NB4 (cell line): ENCODE data around the gene ADARB2.
"Not testable (repeated sequence)": the region's sequence is repeated elsewhere in the genome, so short reads cannot be mapped to it uniquely, and the experiment has no call there.

ENCODE experiments used
- DNase-seq: peaks from one replicate; pipeline ENCODE4 v3.0.0; 2010; ENCODE audit warnings: low read depth
- H3K4me3 ChIP-seq: one replicate; pipeline ENCODE4 v1.5.1; 2011; ENCODE audit warnings: mild to moderate bottlenecking, low read depth, low read length, moderate library complexity
- CTCF ChIP-seq: IDR thresholded peaks from one replicate; pipeline ENCODE4 v1.5.1; 2012; ENCODE audit warnings: low read depth, low read length
- MAX ChIP-seq: IDR thresholded peaks from 2 replicates; pipeline ENCODE4 v1.6.1; 2011; ENCODE audit warnings: low read depth, low read length
- MYC ChIP-seq: IDR thresholded peaks from 2 replicates; pipeline ENCODE4 v1.6.1; 2011; ENCODE audit warnings: low read depth, low read length
- POLR2A ChIP-seq: IDR thresholded peaks from 2 replicates; pipeline ENCODE4 v1.6.1; 2011; ENCODE audit warnings: mild to moderate bottlenecking; ENCODE audit not compliant: insufficient read length; ENCODE audit errors: extremely low read depth

The ADARB2 gene

GRCh38 chr10:1465418-1465911, 271.9 kb downstream of the ADARB2 start:
- no peak for TF ChIP-seq CTCF
- TF ChIP-seq MYC, result no peak
- no peak for TF ChIP-seq POLR2A
- TF ChIP-seq MAX, result no peak
- DNase-seq, result no peak
- H3K4me3 ChIP-seq, result no peak overlapping the region

- H3K4me3 ChIP-seq, result no peak overlapping the region
Observed at GRCh38 chr10:1464881-1465417, 272.4 kb downstream of the ADARB2 start.

GRCh38 chr10:1463971-1464370, 273.4 kb downstream of the ADARB2 start:
- DNase-seq, H3K4me3 ChIP-seq: not testable (repeated sequence)

More at GRCh38 chr10:1464881-1465417, 272.4 kb downstream of the ADARB2 start:
- TF ChIP-seq POLR2A (no peak), MYC (no peak), CTCF (no peak), MAX (no peak)
- DNase-seq, result no peak

GRCh38 chr10:1462994-1463633, 274.2 kb downstream of the ADARB2 start:
- no peak for DNase-seq
- TF ChIP-seq MYC, result no peak
- no peak for TF ChIP-seq CTCF
- no peak for TF ChIP-seq POLR2A
- no peak for TF ChIP-seq MAX
- H3K4me3 ChIP-seq, result no peak overlapping the region

GRCh38 chr10:1462521-1462920, 274.8 kb downstream of the ADARB2 start:
- no peak overlapping the region for H3K4me3 ChIP-seq
- DNase-seq, result no peak
- TF ChIP-seq MYC (no peak), POLR2A (no peak), MAX (no peak), CTCF (no peak)

GRCh38 chr10:1462032-1462431, 275.3 kb downstream of the ADARB2 start:
- no peak overlapping the region for H3K4me3 ChIP-seq
- DNase-seq, result no peak
- TF ChIP-seq MYC (no peak), CTCF (no peak), POLR2A (no peak), MAX (no peak)
